Mesothelial cell of epicardium (in vitro differentiated cells): ENCODE results near the gene PXN. TPM values are rescaled to one million over a fixed set of nuclear protein-coding genes. Genes with fewer than 3 reads are reported as not detected.
"Not testable (repeated sequence)": the region's sequence is repeated elsewhere in the genome, so short reads cannot be mapped to it uniquely, and the experiment has no call there.

Source experiments
- DNase-seq, 2 experiments: peaks; one replicate each; pipeline ENCODE4 v3.0.0; 2021; ENCODE audit warnings: low spot score in 2 of 2; ENCODE audit not compliant: unreplicated experiment in 2 of 2
- H3K27ac Mint-ChIP-seq: 2 replicates; pipeline ENCODE4 v1.8.0; 2021; ENCODE audit warnings: mixed read lengths
- H3K27me3 Mint-ChIP-seq: 2 replicates; pipeline ENCODE4 v1.8.0; 2021; ENCODE audit warnings: low read depth, mixed read lengths
- H3K36me3 Mint-ChIP-seq: 2 replicates; pipeline ENCODE4 v1.8.0; 2021; ENCODE audit warnings: mixed read lengths
- H3K4me1 Mint-ChIP-seq: 2 replicates; pipeline ENCODE4 v1.8.0; 2021; ENCODE audit warnings: mixed read lengths
- H3K4me3 Mint-ChIP-seq: 2 replicates; pipeline ENCODE4 v1.8.0; 2021; ENCODE audit warnings: mild to moderate bottlenecking, moderate library complexity, mixed read lengths
- H3K9me3 Mint-ChIP-seq: 2 replicates; pipeline ENCODE4 v1.8.0; 2021; ENCODE audit warnings: mixed read lengths
- CTCF ChIP-seq: fragments of 200-600 bp; sonication (generic); IDR thresholded peaks from one replicate; pipeline ENCODE4 v1.5.0; 2021; ENCODE audit warnings: antibody characterized with exemption; ENCODE audit not compliant: unreplicated experiment
- total RNA-seq: library from RNA; stranded (reverse); gene quantifications from 3 replicates; pipeline ENCODE4 v1.2.1, GENCODE V29; 2021

The PXN gene
- total RNA-seq, 1 donor from 2014 or later: 117 TPM

GRCh38 chr12:120215357-120215735 is 50.2 kb downstream of the PXN start:
- no peak for DNase-seq
- Mint-ChIP-seq H3K9me3 (no peaks in the 10 kb centered on the region), H3K4me3 (no peak overlapping the region), H3K27me3 (no peaks in the 10 kb centered on the region), H3K27ac (no peak overlapping the region), H3K36me3 (peaks cover 34% of the 10 kb centered on the region), H3K4me1 (no peaks in the 10 kb centered on the region)
- TF ChIP-seq CTCF: no peak

- Mint-ChIP-seq H3K27ac (no peak overlapping the region), H3K4me1 (no peaks in the 10 kb centered on the region), H3K36me3 (peaks cover 30% of the 10 kb centered on the region), H3K9me3 (no peaks in the 10 kb centered on the region), H3K27me3 (no peaks in the 10 kb centered on the region), H3K4me3 (no peak overlapping the region)
- no peak for DNase-seq
- no peak for TF ChIP-seq CTCF
These were observed 50.7 kb downstream of the PXN start for GRCh38 chr12:120214626-120215356.

- Mint-ChIP-seq H3K27ac (no peak overlapping the region), H3K27me3 (no peaks in the 10 kb centered on the region)
These were observed 51.8 kb downstream of the PXN start for GRCh38 chr12:120213758-120214157.

GRCh38 chr12:120213182-120213581 is 52.3 kb downstream of the PXN start:
- not testable (repeated sequence) for H3K4me1 Mint-ChIP-seq, H3K27me3 Mint-ChIP-seq

More at GRCh38 chr12:120213758-120214157, 51.8 kb downstream of the PXN start:
- H3K9me3 Mint-ChIP-seq: no peaks in the 10 kb centered on the region
- peaks cover 29% of the 10 kb centered on the region for H3K36me3 Mint-ChIP-seq
- no peak overlapping the region for H3K4me3 Mint-ChIP-seq
- no peak for TF ChIP-seq CTCF
- no peaks in the 10 kb centered on the region for H3K4me1 Mint-ChIP-seq
- DNase-seq: no peak

GRCh38 chr12:120212301-120212700 is 53.2 kb downstream of the PXN start:
- peaks cover 31% of the 10 kb centered on the region for H3K36me3 Mint-ChIP-seq
- H3K27ac Mint-ChIP-seq: no peak overlapping the region
- no peak for DNase-seq
- H3K9me3 Mint-ChIP-seq: no peaks in the 10 kb centered on the region
- H3K4me3 Mint-ChIP-seq: no peak overlapping the region
- no peaks in the 10 kb centered on the region for H3K27me3 Mint-ChIP-seq
- TF ChIP-seq CTCF: no peak
- H3K4me1 Mint-ChIP-seq: no peaks in the 10 kb centered on the region

More at GRCh38 chr12:120213182-120213581, 52.3 kb downstream of the PXN start:
- not testable (repeated sequence) for H3K4me3 Mint-ChIP-seq, H3K27ac Mint-ChIP-seq, H3K9me3 Mint-ChIP-seq, DNase-seq
- peaks cover 26% of the 10 kb centered on the region for H3K36me3 Mint-ChIP-seq

DNA sequence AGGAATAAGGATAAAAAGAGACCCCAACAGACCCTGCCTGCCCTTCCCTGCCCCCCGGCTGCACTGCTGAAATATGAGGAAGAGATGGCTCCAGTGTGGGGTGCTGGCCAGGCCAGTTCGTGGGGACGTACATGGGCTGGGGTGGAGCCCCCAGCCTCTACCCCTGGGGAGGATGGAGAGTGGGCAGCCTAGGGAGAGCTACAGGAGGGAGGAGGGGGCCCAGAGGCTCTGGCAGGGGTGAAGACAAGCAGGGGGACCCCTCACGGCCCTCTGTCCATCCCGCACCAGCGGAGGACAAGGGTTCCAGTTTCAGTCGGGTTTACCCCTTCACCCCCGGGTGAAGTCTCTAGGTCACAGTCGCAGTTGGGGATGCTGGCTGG is 53.6 kb downstream of the PXN start:
- TF ChIP-seq CTCF: no peak
- H3K27ac Mint-ChIP-seq: no peak overlapping the region
- peaks cover 33% of the 10 kb centered on the region for H3K36me3 Mint-ChIP-seq
- no peak for DNase-seq
- H3K4me1 Mint-ChIP-seq: no peaks in the 10 kb centered on the region
- H3K4me3 Mint-ChIP-seq: no peak overlapping the region
- no peaks in the 10 kb centered on the region for H3K27me3 Mint-ChIP-seq
- no peaks in the 10 kb centered on the region for H3K9me3 Mint-ChIP-seq
